HEK293 (cell line): Measurements from ENCODE around the gene FANCE.
A peak's percentile ranks its signal among the peaks of the same experiment; 100 is the strongest.

Experiments used
- CTCF ChIA-PET: fragments of 350-600 bp; formaldehyde crosslinking; extraction: SDS; loops from one replicate; lab custom pipeline; 2021; ENCODE audit warnings: antibody characterized with exemption; lab: Yijun Ruan, JAX
- POLR2A ChIA-PET: fragments of 300-600 bp; formaldehyde crosslinking; extraction: SDS; loops from one replicate; lab custom pipeline; 2020; ENCODE audit warnings: antibody characterized with exemption, inconsistent platforms; lab: Yijun Ruan, JAX
- H3K27ac ChIP-seq: fragments of 200-500 bp; sonication (Bioruptor generic); 2 replicates; pipeline ENCODE4 v1.5.1; 2014; ENCODE audit warnings: low read depth, low read length, control low read depth, inconsistent platforms; ENCODE audit errors: extremely low read depth
- H3K36me3 ChIP-seq, 2 experiments: fragments of 200-500 bp in 1 of 2; sonication (Bioruptor generic) in 1 of 2; 1 replicate in 1 of 2; 2 replicates in 1 of 2; pipeline ENCODE4 v1.5.1; 2014 to 2017; ENCODE audit warnings: inconsistent platforms in 2 of 2, low read length in 2 of 2; ENCODE audit not compliant: control insufficient read depth in 2 of 2, insufficient read depth in 1 of 2
- H3K4me1 ChIP-seq: fragments of 200-500 bp; sonication (Bioruptor generic); 2 replicates; pipeline ENCODE4 v1.5.1; 2014; ENCODE audit warnings: mild to moderate bottlenecking, low read length, inconsistent platforms; ENCODE audit not compliant: control insufficient read depth, insufficient read depth
- H3K4me3 ChIP-seq: 2 replicates; pipeline ENCODE4 v1.5.1; 2011; ENCODE audit warnings: low read depth, mild to moderate bottlenecking, control low read depth, low read length, moderate library complexity
- H3K9me3 ChIP-seq: fragments of 200-500 bp; sonication (Bioruptor generic); 2 replicates; pipeline ENCODE4 v1.5.1; 2014; ENCODE audit warnings: low read depth, low read length, inconsistent platforms; ENCODE audit not compliant: control insufficient read depth, insufficient read depth
- GLIS1 ChIP-seq: fragments of 450-650 bp; formaldehyde crosslinking; IDR thresholded peaks from 2 replicates; pipeline ENCODE4 v1.5.1; 2016; ENCODE audit warnings: missing biosample characterization, missing genetic modification characterization
- HIC1 ChIP-seq: fragments of 450-650 bp; formaldehyde crosslinking; IDR thresholded peaks from 2 replicates; pipeline ENCODE4 v1.5.1; 2016; ENCODE audit warnings: missing biosample characterization, missing genetic modification characterization
- KLF10 ChIP-seq: fragments of 450-650 bp; IDR thresholded peaks from 2 replicates; pipeline ENCODE4 v1.5.1; 2018; ENCODE audit warnings: missing biosample characterization, mild to moderate bottlenecking, missing genetic modification characterization
- KLF7 ChIP-seq: fragments of 450-650 bp; formaldehyde crosslinking; IDR thresholded peaks from 2 replicates; pipeline ENCODE4 v1.5.1; 2016; ENCODE audit warnings: missing biosample characterization, missing genetic modification characterization, borderline replicate concordance
- MEIS1 ChIP-seq: sonication (generic); formaldehyde crosslinking; IDR thresholded peaks from 2 replicates; pipeline ENCODE4 v1.8.1; 2022; ENCODE audit warnings: missing genetic modification reagents, mild to moderate bottlenecking, borderline replicate concordance
- PATZ1 ChIP-seq: fragments of 450-650 bp; formaldehyde crosslinking; IDR thresholded peaks from 2 replicates; pipeline ENCODE4 v1.5.1; 2016; ENCODE audit warnings: missing biosample characterization, missing genetic modification characterization
- PRDM6 ChIP-seq: fragments of 450-650 bp; formaldehyde crosslinking; IDR thresholded peaks from 2 replicates; pipeline ENCODE4 v1.5.1; 2017; ENCODE audit warnings: missing biosample characterization, missing genetic modification characterization
- ZBTB8A ChIP-seq: fragments of 450-650 bp; formaldehyde crosslinking; IDR thresholded peaks from 2 replicates; pipeline ENCODE4 v1.5.1; 2016; ENCODE audit warnings: missing biosample characterization, missing genetic modification characterization
- ZNF138 ChIP-seq: fragments of 450-650 bp; formaldehyde crosslinking; IDR thresholded peaks from 2 replicates; pipeline ENCODE4 v1.5.1; 2016; ENCODE audit warnings: missing biosample characterization, missing genetic modification characterization, borderline replicate concordance
- ZNF239 ChIP-seq: fragments of 450-650 bp; formaldehyde crosslinking; IDR thresholded peaks from 2 replicates; pipeline ENCODE4 v1.5.1; 2016; ENCODE audit warnings: missing biosample characterization, missing genetic modification characterization
- ZNF335 ChIP-seq: fragments of 450-650 bp; formaldehyde crosslinking; conservative IDR thresholded peaks from 2 replicates; pipeline ENCODE4 v1.5.1; 2016; ENCODE audit warnings: missing biosample characterization, missing genetic modification characterization
- ZNF394 ChIP-seq: fragments of 450-650 bp; formaldehyde crosslinking; IDR thresholded peaks from 2 replicates; pipeline ENCODE4 v1.5.1; 2016; ENCODE audit warnings: missing biosample characterization, missing genetic modification characterization, mild to moderate bottlenecking, moderate library complexity, borderline replicate concordance
- ZNF660 ChIP-seq: fragments of 450-650 bp; IDR thresholded peaks from 2 replicates; pipeline ENCODE4 v1.5.1; 2018; ENCODE audit warnings: missing biosample characterization, mild to moderate bottlenecking, missing genetic modification characterization
- ZXDB ChIP-seq: fragments of 450-650 bp; formaldehyde crosslinking; IDR thresholded peaks from 2 replicates; pipeline ENCODE4 v1.5.1; 2016; ENCODE audit warnings: missing biosample characterization, missing genetic modification characterization
- TF ChIP-seq, protein P1 (sequence below): fragments of 450-650 bp; formaldehyde crosslinking; IDR thresholded peaks from 2 replicates; pipeline ENCODE4 v1.5.1; 2016; ENCODE audit warnings: missing biosample characterization, missing genetic modification characterization, borderline replicate concordance

FANCE gene

DNA sequence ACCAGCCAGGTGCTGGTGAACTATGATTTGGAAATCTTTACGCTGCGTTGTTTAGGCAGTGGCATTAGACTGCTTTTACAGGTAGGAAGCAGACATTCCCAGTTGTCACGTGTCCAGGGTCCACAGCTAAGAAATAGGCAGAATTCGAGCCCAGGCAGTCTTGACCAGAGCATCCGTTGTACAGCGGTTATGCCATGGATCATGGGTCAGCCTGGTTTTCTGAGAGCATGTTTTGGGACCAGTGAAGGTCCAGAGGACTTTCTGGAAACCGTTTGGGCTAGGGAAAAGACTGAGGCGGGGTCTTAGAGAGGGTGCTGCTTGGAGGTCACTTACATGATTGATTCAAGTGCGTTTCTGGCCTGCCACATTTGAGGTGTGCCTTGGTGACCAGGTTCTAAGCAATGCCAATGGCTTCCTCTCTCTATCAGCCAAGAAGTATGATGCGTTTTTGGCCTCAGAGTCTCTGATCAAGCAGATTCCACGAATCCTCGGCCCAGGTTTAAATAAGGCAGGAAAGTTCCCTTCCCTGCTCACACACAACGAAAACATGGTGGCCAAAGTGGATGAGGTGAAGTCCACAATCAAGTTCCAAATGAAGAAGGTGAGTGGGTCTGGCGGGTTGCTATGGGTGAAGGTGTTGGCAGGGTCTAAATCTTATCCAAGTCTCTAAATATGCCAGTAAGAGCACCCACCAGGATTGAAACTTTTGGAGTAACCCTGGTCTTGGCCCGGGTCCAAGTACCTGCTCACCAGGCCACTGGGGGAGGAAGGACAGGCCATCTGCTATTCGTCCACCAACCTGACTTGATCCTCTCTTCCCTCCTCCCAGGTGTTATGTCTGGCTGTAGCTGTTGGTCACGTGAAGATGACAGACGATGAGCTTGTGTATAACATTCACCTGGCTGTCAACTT, 17.9 kb downstream of the FANCE start (continued):
- 0 out of 2 replicates have a peak, but pooled peaks have one; percentile 32 for TF ChIP-seq HIC1 (tag by site-specific recombination)
- no peak for TF ChIP-seq ZNF660 (tag by site-specific recombination)
- TF ChIP-seq, all 188 proteins: peak for 12

GRCh38 chr6:35470663-35471120, 18.6 kb downstream of the FANCE start:
- peaks cover 13 to 85% of the 10 kb centered on the region in 2 experiments; a peak in 2 of 3 replicates for H3K36me3 ChIP-seq
- CTCF ChIA-PET: interaction anchor here (0.6 to 1.8 kb wide), 6 partner anchors 20 to 626 kb away, joined by 3 to 8 read pairs (median 4); no protein-coding TSS in a partner anchor

More at GRCh38 chr6:35470663-35471120, 18.6 kb downstream of the FANCE start:
- Histone ChIP-seq H3K4me1 (0 out of 2 replicates have a peak, but pooled peaks cover 5% of the 10 kb centered on the region), H3K27ac (0 out of 2 replicates have a peak overlapping the region, but pooled peaks have one; percentile 100), H3K4me3 (peak overlapping the region; percentile 17), H3K9me3 (no peaks in the 10 kb centered on the region)
- POLR2A ChIA-PET: interaction anchor here (0.8 to 9.5 kb wide), 10 partner anchors 14 to 265 kb away, joined by 3 to 198 read pairs (median 4); partner anchors contain the start of genes FANCE and TEAD3
- TF ChIP-seq PRDM6: 0 out of 2 replicates have a peak, but pooled peaks have one; percentile 12
- no peak for TF ChIP-seq ZNF138 (tag by site-specific recombination)
- TF ChIP-seq PATZ1 (tag by site-specific recombination): 0 out of 2 replicates have a peak, but pooled peaks have one; percentile 3
- TF ChIP-seq MEIS1: no peak
- TF ChIP-seq, protein P1, sequence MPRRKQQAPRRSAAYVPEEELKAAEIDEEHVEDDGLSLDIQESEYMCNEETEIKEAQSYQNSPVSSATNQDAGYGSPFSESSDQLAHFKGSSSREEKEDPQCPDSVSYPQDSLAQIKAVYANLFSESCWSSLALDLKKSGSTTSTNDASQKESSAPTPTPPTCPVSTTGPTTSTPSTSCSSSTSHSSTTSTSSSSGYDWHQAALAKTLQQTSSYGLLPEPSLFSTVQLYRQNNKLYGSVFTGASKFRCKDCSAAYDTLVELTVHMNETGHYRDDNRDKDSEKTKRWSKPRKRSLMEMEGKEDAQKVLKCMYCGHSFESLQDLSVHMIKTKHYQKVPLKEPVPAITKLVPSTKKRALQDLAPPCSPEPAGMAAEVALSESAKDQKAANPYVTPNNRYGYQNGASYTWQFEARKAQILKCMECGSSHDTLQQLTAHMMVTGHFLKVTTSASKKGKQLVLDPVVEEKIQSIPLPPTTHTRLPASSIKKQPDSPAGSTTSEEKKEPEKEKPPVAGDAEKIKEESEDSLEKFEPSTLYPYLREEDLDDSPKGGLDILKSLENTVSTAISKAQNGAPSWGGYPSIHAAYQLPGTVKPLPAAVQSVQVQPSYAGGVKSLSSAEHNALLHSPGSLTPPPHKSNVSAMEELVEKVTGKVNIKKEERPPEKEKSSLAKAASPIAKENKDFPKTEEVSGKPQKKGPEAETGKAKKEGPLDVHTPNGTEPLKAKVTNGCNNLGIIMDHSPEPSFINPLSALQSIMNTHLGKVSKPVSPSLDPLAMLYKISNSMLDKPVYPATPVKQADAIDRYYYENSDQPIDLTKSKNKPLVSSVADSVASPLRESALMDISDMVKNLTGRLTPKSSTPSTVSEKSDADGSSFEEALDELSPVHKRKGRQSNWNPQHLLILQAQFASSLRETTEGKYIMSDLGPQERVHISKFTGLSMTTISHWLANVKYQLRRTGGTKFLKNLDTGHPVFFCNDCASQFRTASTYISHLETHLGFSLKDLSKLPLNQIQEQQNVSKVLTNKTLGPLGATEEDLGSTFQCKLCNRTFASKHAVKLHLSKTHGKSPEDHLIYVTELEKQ (tag by site-specific recombination): 0 out of 2 replicates have a peak, but pooled peaks have one; percentile 35
- no peak for TF ChIP-seq GLIS1 (tag by site-specific recombination)
- no peak for TF ChIP-seq KLF7 (tag by site-specific recombination)
- 0 out of 2 replicates have a peak, but pooled peaks have one; percentile 16 for TF ChIP-seq ZXDB (tag by site-specific recombination)
- peak; percentile 20; the same call in 1 of the 2 replicates for TF ChIP-seq KLF10 (tag by site-specific recombination)
- TF ChIP-seq ZBTB8A (tag by site-specific recombination): peak; percentile 74
- no peak for TF ChIP-seq ZNF239 (tag by site-specific recombination)
- no peak for TF ChIP-seq ZNF394 (tag by site-specific recombination)
- TF ChIP-seq ZNF335 (tag by site-specific recombination): 0 out of 2 replicates have a peak, but pooled peaks have one; percentile 16
